HTERT RPE-1 (cell line): ENCODE measurements around the gene NLRC3.
"Not testable (repeated sequence)": the region's sequence is repeated elsewhere in the genome, so short reads cannot be mapped to it uniquely, and the experiment has no call there.

Source experiments
- in situ Hi-C: fragments of 300-500 bp; cut with MboI; formaldehyde crosslinking; loops from 4 replicates; pipeline ENCODE4 v1.14.3; 2020; ENCODE audit warnings: low sequenced_read_pairs

The NLRC3 gene, protein sequence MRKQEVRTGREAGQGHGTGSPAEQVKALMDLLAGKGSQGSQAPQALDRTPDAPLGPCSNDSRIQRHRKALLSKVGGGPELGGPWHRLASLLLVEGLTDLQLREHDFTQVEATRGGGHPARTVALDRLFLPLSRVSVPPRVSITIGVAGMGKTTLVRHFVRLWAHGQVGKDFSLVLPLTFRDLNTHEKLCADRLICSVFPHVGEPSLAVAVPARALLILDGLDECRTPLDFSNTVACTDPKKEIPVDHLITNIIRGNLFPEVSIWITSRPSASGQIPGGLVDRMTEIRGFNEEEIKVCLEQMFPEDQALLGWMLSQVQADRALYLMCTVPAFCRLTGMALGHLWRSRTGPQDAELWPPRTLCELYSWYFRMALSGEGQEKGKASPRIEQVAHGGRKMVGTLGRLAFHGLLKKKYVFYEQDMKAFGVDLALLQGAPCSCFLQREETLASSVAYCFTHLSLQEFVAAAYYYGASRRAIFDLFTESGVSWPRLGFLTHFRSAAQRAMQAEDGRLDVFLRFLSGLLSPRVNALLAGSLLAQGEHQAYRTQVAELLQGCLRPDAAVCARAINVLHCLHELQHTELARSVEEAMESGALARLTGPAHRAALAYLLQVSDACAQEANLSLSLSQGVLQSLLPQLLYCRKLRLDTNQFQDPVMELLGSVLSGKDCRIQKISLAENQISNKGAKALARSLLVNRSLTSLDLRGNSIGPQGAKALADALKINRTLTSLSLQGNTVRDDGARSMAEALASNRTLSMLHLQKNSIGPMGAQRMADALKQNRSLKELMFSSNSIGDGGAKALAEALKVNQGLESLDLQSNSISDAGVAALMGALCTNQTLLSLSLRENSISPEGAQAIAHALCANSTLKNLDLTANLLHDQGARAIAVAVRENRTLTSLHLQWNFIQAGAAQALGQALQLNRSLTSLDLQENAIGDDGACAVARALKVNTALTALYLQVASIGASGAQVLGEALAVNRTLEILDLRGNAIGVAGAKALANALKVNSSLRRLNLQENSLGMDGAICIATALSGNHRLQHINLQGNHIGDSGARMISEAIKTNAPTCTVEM

DNA sequence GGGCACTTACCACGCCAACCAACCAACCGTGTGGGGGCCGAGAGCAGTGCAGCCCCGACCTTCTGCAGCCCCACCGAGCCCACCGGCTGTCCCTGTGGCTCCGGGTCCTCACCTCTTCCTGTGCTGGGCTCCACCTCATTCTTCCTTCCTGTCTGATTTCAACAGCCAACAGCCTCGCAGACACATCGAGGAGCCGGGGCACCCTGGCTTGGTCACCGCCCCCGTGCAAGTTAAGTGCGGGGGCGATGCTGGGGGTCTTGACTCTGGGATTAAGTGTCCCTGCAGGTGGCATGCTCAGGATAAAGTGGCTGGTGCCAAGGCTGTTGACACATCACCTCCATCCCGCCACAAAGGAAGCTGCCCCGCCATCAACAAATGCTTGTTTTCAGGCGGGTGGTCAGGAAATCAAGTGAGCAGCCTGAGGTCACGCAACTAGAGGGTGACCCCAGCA lies at the start of gene NLRC3:
Gene NLRC3 (minus strand): TSS at position 102 of the 451 bp plus-strand sequence. CDS start 12,367 bp downstream, outside the sequence.
- in situ Hi-C loops: no loop called here

DNA sequence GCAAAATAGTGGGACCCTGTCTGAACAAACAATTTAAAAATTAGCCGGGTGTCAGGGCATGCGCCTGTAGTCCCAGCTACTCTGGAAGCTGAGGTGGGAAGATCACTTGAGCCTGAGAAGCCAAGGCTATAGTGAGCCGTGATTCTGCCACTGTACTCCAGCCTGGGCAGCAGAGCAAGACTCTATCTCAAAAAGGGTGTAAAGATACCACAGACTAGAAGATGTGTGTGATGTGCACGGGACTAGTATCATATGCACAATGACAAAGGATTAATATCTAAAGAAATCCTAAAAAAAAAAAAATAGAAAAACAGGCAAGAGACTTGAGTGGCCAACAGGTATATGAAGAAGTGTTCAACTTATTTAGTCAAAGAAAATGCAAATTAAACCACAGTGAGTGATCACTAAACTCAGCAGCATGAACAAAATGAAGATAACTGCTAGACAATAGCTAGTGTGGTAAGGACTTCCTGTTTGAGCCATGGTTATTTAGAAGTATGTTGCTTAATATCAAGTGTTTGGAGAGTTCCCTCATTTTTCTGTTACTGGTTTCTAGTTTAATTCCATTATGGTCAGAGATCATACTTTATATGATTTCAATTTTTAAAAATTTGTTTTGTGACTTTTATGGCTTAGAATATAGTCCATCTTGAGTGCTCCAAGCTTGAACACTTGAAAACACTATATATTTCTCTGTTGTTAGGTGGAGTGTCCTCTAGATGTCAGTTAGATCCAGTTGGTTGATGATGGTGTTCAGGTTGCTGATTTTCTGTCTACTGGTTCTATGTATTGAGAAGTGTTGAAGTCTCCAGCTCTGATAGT lies 48.9 kb upstream of the NLRC3 start:
- in situ Hi-C loops: no loop called here

DNA sequence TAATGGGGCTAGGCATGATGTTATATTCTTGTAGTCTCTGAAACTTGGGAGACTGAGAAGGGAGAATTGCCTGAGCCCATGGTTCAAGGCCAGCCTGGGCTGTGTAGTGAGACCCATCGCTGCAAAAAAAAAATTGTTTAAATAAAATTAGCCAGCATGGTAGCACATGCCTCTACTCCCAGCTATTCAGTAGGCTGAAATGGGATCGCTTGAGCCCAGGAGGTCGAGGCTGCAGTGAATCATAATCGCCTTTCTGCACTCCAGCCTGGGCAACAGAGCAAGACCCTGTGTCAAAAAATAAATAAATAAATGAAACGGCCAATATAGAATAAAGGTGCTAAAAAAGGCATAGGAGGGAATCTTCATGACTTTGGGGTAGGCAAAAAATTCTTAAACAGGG lies 48.1 kb upstream of the NLRC3 start:
- in situ Hi-C loops: no loop called here

DNA sequence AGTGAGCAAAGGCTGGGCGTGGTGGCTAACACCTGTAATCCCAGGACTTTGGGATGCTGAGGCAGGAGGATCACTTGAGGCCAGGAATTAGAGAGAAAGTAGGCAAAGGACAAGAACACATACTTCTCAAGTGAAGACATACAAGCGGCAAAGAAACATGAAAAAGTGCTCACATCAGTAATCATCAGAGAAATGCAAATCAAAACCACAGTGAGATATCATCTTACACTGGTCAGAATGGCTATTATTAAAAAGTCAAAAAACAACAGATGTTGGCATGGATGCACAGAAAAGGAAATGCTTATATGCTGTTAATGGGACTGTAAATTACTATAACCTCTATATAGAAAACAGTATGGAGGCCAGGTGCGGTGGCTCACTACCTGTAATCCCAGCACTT lies 46.4 kb upstream of the NLRC3 start:
- in situ Hi-C loops: no loop called here

DNA sequence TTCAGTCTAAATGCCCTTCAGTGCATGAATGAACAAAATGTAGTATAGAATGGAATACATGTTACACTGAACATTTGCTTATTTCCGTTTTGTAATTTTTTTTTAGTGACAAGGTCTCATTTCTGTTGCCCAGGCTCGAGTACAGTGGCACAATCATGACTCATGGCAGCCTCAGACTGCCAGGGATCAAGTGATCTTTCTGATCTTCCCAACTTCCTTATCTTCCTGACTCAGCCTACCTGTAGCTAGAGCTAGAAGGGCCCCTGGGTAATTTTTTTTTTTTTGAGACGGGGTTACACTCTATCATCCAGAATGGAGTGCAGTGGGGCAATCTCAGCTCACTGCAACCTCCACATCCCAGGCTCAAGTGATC lies 41.6 kb upstream of the NLRC3 start:
- in situ Hi-C loops: no loop called here

DNA sequence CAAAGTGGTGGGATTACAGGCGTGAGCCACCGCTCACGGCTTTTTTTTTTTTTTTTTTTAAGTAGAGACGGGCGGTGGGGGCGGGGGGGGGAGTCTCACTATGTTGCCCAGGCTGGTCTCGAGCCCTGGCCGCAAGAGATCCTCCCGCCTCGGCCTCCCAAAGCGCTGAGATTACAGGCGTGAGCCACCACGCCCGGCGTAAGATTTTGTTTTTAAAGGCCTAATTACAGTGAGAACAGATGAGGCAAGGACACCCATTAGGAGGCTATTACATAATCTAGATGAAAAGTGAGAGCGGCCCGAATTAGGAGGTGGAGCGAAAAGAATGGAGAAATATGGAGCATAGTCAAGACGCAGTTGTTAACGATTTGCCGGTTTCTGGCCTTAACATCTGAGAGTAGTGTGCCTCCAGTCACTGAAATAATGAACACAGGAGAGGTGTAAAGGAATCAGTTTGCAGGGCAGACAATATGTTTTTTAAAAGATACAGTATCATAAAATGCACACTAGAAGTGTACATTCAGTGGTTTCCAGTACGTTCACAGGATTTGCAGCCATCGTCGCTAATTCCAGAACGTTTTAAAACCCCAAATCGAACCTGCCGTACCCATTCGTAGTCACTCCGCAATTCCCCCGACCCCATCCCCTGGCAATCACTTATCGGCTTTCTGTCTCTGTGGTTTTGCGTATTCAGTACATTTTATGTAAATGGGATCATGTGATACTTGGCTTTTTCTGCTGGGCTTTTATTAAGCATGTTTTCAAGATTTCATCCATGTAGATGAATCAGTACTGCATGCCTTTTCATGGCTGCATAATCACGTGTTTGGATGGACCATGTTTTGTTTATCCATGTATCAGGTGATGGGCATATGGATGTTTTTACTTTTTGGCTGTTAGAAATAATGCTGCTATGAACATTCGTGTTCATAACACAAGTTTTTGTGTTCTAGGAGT lies 35.6 kb upstream of the NLRC3 start:
- in situ Hi-C loops: no loop called here

DNA sequence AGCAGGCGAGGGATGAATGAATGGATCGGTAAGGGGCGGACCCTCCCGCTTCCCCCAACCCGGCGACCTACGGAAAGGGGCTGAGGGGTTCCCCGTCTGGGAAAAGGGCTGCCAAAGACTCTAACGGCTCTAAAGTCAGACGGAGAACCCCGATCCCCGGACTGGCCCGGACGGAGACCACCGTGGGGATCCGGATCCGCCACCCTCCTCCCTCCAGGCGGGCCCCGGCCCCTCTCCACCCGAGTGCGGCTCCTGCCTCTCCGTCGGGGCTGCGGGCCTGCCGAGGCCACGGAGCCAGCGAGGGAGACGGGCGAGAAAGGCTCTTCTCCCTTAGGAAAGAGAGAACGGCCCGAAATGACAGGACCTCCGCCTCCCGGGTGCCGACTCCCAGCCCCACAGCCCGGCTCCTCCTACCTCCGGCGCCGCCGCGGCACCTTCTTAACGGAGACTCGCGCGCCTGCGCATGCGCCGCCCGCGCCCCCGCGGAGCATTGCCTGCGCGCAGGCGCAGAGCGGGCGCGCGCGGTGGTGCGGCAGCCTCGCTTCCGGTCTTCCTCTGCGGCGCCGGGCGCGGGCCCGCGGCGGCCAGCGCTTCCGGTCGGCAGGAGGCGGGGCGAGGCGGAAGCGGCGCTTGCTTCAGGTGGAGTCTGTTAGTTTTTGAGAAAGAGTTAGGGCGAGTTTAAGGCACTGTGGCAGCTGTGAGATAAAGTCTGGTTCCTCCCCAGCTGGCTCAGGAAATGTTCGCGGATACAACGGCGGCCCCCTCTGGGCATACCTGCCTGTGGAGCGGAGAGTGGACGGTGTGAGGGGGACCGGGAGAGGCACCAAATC lies 34.2 kb upstream of the NLRC3 start, which contains the start of gene SLX4:
Gene SLX4 (minus strand): TSS at position 461 of the 830 bp plus-strand sequence. CDS start 2,642 bp downstream, outside the sequence.
- in situ Hi-C loops: no loop called here

DNA sequence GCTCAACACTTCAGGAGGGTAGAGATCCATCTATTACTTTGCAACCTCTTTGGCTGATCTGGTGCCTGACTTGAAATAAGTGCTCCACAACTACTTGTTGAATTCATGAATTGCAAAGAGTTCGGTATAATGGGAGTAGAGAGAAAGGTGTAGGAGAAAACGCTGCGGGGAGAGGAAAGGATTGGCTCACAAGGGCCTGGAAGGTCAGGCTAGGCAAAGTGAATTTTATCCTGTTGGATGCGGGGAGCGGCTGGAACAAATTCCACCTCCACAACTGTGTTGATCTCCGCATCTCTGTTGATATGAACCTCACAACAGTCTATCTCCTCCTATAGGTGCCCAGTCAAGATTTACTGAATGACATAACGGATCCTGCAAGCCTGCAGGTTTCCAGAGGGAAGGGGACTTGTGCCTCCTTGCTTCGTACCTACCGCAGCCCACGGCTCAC lies 33.5 kb upstream of the NLRC3 start:
- in situ Hi-C loops: no loop called here

DNA sequence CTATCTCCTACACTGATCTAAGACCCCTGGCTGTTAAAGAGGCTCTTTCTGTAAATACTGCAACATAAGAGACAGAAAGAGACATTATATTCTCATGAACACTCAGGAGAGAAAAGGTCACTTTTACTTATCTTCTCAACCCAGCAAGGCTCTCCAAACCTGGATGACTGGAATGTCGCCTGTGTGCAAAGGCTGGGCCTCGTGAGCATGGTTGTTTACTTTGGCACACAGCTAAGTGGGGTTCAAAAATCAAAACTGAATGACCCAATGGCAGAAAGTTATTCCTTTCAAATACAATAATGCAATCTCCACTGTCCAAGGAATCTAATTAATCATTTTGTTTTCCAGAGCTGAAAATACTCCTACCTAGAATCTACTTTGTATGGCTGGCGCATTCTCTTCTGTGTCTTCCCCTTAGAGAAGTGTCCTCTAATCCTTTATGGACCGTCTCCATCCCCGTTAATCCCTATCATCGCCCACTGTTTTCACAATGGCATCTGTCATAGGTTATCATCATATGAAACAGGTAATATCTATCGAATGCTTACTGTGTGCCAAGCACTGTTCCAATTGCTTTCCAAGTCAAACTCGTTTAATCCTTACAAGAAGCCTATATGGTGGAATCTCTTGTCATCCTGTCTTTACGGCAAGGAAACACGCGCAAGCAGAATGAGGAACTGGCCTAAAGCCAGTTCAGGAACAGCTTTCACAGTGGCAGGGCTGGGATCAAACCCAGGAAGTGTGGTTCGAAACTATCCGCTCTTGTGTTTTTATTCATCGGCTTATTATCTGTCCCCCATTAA lies 32.9 kb upstream of the NLRC3 start:
- in situ Hi-C loops: no loop called here

DNA sequence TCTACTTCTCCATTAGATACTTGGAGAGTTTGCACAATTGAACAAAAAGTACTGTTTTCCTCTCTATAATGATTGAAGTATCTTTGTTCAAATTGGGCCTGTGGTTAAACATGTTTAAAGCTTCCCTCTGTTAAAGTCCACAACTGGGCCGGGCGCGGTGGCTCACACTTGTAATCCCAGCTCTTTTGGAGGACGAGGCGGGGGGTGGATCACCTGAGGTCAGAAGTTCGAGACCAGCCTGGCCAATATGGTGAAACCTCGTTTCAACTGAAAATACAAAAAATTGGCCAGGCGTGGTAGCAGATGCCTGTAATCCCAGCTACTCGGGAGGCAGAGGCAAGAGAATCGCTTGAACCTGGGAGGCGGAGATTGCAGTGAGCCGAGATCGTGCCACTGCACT lies 31.8 kb upstream of the NLRC3 start:
- in situ Hi-C loops: not testable (repeated sequence)

DNA sequence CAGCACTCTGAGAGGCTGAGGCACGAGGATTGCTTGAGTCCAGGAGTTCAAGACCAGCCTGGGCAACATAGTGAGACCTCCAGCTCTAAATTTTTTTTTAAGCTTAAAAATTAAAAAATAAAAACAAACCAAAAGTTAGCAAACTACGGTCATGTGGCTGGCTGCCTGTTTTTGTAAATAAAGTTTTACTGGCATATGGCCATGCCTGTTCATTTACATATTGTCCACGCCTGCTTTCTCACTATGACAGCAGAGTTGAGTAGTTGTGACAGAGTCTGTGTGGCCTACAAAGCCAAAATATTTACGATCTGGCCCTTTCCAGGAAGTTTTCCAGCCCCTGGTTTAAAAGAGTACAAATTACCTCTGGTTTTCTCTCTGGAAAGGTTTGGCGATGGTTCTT lies 30.9 kb upstream of the NLRC3 start:
- in situ Hi-C loops: no loop called here

DNA sequence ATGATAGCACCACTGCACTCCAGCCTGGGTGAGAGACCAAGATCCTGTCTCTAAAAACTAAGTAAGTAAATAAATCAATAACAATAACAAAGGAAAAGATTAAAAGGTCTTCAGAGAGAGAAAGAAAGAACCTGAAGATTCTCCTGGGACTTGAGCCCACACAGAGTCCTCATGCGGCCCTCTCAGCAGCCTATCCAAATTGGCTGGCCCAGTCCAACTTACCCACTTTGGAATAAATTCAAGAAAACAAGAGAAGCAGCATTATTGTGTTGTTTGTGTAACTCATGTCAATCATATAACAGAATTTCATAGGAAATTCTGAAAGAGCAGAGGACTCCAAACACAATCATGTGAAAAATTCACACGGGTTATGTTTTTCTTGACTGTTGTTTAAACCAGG lies 30.4 kb upstream of the NLRC3 start:
- in situ Hi-C loops: no loop called here

DNA sequence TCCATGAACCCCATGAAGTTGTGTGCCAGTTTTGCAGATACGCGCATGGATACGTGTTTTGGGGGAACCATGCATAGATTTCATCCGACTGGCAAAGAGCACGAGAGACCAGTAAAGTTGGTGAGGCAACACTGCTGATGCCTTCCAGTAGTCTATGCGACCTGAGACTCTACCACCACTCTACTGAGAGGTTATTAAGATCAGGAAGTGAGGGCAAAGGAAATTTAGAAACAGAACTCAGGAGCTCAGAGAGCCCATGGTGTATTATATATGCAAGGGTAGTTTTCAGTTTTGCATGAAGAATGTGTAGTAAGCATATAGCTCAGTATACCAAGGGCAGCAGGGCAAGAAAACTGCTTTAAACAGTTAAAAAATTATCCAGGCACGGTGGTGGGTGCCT lies 30.0 kb upstream of the NLRC3 start:
- in situ Hi-C loops: no loop called here

DNA sequence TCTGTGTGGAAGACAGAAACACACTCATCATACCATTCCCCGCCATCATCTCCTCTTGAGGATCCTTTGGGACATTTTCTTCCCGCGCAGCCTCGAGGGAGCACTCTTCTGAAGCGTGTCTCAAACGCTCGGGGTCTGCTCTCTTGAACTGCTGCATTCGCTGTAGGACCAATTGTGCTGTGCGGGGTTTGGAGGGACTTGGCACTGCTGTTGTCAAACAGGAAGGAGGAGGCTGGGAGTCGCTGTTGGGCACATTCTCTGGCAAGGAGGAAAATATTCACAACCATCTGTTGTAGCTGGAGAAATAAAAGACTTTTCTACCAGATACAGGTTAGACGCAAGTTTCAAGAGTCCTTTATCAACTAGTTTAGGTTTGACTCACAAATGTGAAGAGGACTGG lies 29.2 kb upstream of the NLRC3 start:
- in situ Hi-C loops: no loop called here

DNA sequence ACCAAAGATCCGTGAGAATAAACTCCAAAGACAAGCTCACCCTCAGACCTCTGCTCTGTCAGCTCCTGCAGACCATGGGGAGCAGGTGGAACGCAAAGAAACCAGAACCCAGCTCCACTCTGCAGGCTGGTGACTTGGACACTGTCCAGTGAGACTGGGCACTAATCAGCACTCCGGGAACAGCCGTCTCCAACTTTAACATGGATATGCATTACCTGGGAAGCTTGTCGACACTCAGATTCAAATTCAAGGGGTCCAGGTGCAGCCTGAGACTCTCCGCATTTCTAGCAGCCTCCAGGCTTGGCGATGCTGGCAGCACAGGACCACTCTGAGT lies 25.1 kb upstream of the NLRC3 start:
- in situ Hi-C loops: no loop called here

DNA sequence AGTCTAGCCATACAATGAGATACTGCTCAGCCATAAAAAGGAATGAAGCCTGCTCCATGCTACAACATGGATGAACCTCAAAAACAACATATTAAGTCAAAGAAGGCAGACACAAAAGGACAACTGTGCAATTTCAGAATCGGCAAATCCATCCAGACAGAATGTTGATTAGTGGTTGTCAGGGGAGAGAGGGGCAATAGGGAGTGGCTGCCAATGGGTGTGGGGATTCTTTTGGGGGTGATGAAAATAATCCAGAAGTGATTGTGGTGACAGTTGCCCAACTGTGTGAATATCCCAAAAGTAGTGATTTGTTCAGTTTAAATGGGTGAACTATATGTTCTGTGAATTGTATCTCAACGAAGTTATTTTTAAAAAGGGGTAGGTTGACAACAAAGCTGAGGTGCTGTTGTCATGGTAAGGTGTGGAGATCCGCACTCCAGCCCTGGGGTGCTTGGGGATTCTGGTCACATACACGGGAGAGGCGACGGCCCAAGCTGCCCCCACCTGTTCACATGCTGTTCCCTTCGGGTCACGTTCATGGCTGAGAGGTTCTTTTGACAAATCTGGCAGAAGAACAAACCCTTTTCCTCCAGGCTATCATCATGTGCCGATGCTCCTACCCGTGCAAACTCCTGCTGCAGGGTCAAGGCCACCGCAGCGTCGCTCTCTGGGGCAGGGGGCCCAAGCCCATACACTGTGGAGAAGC lies 24.6 kb upstream of the NLRC3 start:
- in situ Hi-C loops: no loop called here

DNA sequence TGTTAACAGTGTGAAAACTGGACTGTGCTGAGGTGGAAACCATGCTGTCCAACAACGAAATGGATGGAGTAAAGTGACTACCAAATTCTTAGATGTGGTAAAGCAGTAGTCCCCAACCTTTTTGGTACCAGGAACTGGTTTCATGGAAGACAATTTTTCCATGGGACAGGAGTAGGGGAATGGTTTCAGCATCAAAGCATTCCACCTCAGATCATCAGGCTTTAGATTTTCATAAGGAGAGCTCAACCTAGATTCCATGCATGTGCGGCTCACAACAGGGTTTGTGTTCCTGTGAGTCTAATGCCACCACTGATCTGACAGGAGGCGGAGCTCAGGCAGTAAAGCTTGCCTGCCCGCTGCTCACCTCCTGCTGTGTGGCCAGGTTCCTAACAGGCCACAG lies 22.7 kb upstream of the NLRC3 start:
- in situ Hi-C loops: no loop called here
